Smooth muscle cell (in vitro differentiated cells): ENCODE measurements around the gene KCNJ16. TPM values are rescaled to one million over a fixed set of nuclear protein-coding genes. Genes with fewer than 3 reads are reported as not detected.

Source experiments
- DNase-seq: peaks from one replicate; lab custom pipeline; 2025; ENCODE audit not compliant: unreplicated experiment; lab: John Stamatoyannopoulos, UW
- H2AFZ ChIP-seq: fragments of 200-600 bp; sonication (generic); 2 replicates; pipeline ENCODE4 v1.6.0; 2016; ENCODE audit warnings: antibody characterized with exemption, low read depth, mild to moderate bottlenecking
- H3F3A ChIP-seq: fragments of 200-600 bp; sonication (generic); 2 replicates; pipeline ENCODE4 v1.6.0; 2017; ENCODE audit warnings: antibody characterized with exemption, low read depth
- H3K27ac ChIP-seq: fragments of 200-600 bp; sonication (generic); 2 replicates; pipeline ENCODE4 v1.5.1; 2016; ENCODE audit warnings: low read depth, mild to moderate bottlenecking
- H3K27me3 ChIP-seq: fragments of 200-600 bp; sonication (generic); 2 replicates; pipeline ENCODE4 v1.6.1; 2016; ENCODE audit warnings: low read depth, mild to moderate bottlenecking
- H3K36me3 ChIP-seq: fragments of 200-600 bp; sonication (generic); 2 replicates; pipeline ENCODE4 v1.5.1; 2016; ENCODE audit warnings: low read depth
- H3K4me1 ChIP-seq: fragments of 200-600 bp; sonication (generic); 2 replicates; pipeline ENCODE4 v1.5.1; 2016; ENCODE audit warnings: low read depth
- H3K4me2 ChIP-seq: fragments of 200-600 bp; sonication (generic); 2 replicates; pipeline ENCODE4 v1.6.0; 2016; ENCODE audit warnings: mild to moderate bottlenecking
- H3K4me3 ChIP-seq: fragments of 200-600 bp; sonication (generic); 2 replicates; pipeline ENCODE4 v1.5.1; 2016; ENCODE audit warnings: mild to moderate bottlenecking
- H3K79me2 ChIP-seq: fragments of 200-600 bp; sonication (generic); 2 replicates; pipeline ENCODE4 v1.6.0; 2016; ENCODE audit warnings: low read depth, mild to moderate bottlenecking
- H3K9ac ChIP-seq: fragments of 200-600 bp; sonication (generic); 2 replicates; pipeline ENCODE4 v1.6.0; 2016; ENCODE audit warnings: low read depth
- H3K9me3 ChIP-seq: fragments of 200-600 bp; sonication (generic); replicated peaks from 2 replicates; pipeline ENCODE4 v1.5.1; 2016; ENCODE audit warnings: low read depth
- H4K20me1 ChIP-seq: fragments of 200-600 bp; sonication (generic); 2 replicates; pipeline ENCODE4 v1.6.0; 2016; ENCODE audit warnings: low read depth
- CTCF ChIP-seq: fragments of 200-600 bp; sonication (generic); IDR thresholded peaks from 2 replicates; pipeline ENCODE4 v1.5.1; 2017; ENCODE audit warnings: borderline replicate concordance, mild to moderate bottlenecking, antibody characterized with exemption; ENCODE audit not compliant: insufficient read depth, poor library complexity, severe bottlenecking
- WGBS: methylation state at CpG from one replicate; pipeline ENCODE4 v1.1.7; 2016; ENCODE audit warnings: low lambda C conversion rate; 5-methylcytosine and 5-hydroxymethylcytosine counted together
- polyA plus RNA-seq: library from polyadenylated mRNA; unstranded; fragments of >200 nt; fragmentation: Nextera tagmentation; extraction: Ambion mirVana; gene quantifications from 2 replicates; pipeline ENCODE4 v1.2.1, GENCODE V29; 2016
- total RNA-seq: library from RNA; depleted of rRNA; stranded (reverse); fragments of >200 nt; gene quantifications from 2 replicates; pipeline ENCODE4 v1.2.3, GENCODE V29; 2014

KCNJ16 gene
- total and polyA plus RNA-seq, 2 experiments from 2014 or later = 0.09 TPM; not detected in 1

DNA sequence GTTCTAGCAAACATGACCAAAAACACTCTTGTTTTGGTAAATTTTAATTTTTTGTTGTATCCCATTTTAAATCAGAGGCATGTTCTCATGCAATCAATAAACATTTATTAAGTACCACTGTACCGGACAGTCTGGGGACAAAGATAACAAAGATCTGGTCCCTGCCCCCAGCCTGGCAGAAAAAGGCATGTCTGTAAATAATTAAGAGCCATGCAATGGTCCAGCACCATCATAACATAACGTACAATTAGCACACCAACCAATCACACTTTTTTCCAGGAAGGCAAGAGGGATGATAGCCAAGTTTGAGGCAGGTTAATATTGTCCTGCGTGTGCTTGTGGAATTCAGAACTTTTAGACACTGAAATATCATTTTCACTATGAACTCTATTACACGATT lies 3.5 kb downstream of the KCNJ16 start:
- Histone ChIP-seq H3K4me3 (no peak overlapping the region), H3K4me1 (no peaks in the 10 kb centered on the region), H3K36me3 (no peaks in the 10 kb centered on the region), H3F3A (no peaks in the 10 kb centered on the region), H3K27me3 (no peaks in the 10 kb centered on the region), H3K27ac (no peak overlapping the region), H2AFZ (no peak overlapping the region), H4K20me1 (no peaks in the 10 kb centered on the region), H3K79me2 (no peaks in the 10 kb centered on the region), H3K9ac (no peak overlapping the region), H3K9me3 (no peaks in the 10 kb centered on the region), H3K4me2 (no peak overlapping the region)
- DNase-seq = no peak
- no peak for TF ChIP-seq CTCF
- WGBS = 45% methylated on average over 4 of the region's 4 CpGs

GRCh38 chr17:70078994-70079531 lies 4.0 kb downstream of the KCNJ16 start:
- no peaks in the 10 kb centered on the region for H3K79me2 ChIP-seq
- TF ChIP-seq CTCF = no peak
- H3K4me1 ChIP-seq = no peaks in the 10 kb centered on the region
- no peaks in the 10 kb centered on the region for H3K27me3 ChIP-seq
- 97% methylated on average over 3 of the region's 3 CpGs for WGBS
- H4K20me1 ChIP-seq = no peaks in the 10 kb centered on the region
- H3K36me3 ChIP-seq = no peaks in the 10 kb centered on the region
- no peak overlapping the region for H3K4me2 ChIP-seq
- no peak overlapping the region for H3K27ac ChIP-seq
- H3K4me3 ChIP-seq = no peak overlapping the region
- no peaks in the 10 kb centered on the region for H3F3A ChIP-seq
- H3K9me3 ChIP-seq = no peaks in the 10 kb centered on the region
- DNase-seq = no peak
- no peak overlapping the region for H3K9ac ChIP-seq
- H2AFZ ChIP-seq = no peak overlapping the region

GRCh38 chr17:70080541-70081347 lies 5.7 kb downstream of the KCNJ16 start:
- 76% methylated on average over 7 of the region's 7 CpGs for WGBS
- Histone ChIP-seq H3K27ac (no peak overlapping the region), H4K20me1 (no peaks in the 10 kb centered on the region), H2AFZ (no peak overlapping the region), H3K4me2 (no peak overlapping the region), H3K4me1 (no peaks in the 10 kb centered on the region), H3K4me3 (no peak overlapping the region), H3K79me2 (no peaks in the 10 kb centered on the region), H3K9ac (no peak overlapping the region), H3K27me3 (no peaks in the 10 kb centered on the region), H3F3A (no peaks in the 10 kb centered on the region), H3K9me3 (no peaks in the 10 kb centered on the region), H3K36me3 (no peaks in the 10 kb centered on the region)
- TF ChIP-seq CTCF = no peak
- no peak for DNase-seq

DNA sequence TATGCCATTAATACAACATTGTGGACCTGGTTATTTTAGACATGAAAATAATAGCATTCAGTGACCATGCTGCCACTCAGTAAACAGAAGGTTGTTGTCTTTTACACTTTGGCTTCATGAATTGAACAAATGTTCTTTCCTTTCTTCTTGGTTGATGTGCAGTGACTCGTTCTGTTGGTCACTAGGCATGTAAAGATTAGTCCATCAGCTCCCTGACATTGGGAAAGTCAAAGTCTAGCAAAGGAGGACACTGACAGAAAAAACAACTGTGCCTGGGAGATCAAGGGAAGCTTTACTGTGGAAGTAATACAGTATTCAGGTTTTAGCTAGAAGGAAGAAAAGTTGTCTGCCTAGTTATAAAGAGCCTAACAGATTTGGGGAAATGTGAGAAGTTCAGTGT lies 6.9 kb downstream of the KCNJ16 start:
- Histone ChIP-seq H3K27ac (no peak overlapping the region), H3K9ac (no peak overlapping the region), H3K4me2 (no peak overlapping the region), H2AFZ (no peak overlapping the region), H3K4me3 (no peak overlapping the region), H3F3A (no peaks in the 10 kb centered on the region), H3K36me3 (no peaks in the 10 kb centered on the region), H3K27me3 (no peaks in the 10 kb centered on the region), H3K4me1 (no peaks in the 10 kb centered on the region), H3K9me3 (no peaks in the 10 kb centered on the region), H3K79me2 (no peaks in the 10 kb centered on the region), H4K20me1 (no peaks in the 10 kb centered on the region)
- 67% methylated on average over 1 of the region's 1 CpG for WGBS
- DNase-seq = no peak
- TF ChIP-seq CTCF = no peak
